Measurements from ENCODE around the gene SKOR2. TPM values are rescaled to one million over a fixed set of nuclear protein-coding genes. Genes with fewer than 3 reads are reported as not detected.

Gene SKOR2
- not detected in 2 replicates for total RNA-seq

GRCh38 chr18:47251289-47252120 is at the start of gene SKOR2:
TSS of gene SKOR2 (minus strand) at chr18:47251660. CDS start at chr18:47249183, 2,477 bp downstream.

GRCh38 chr18:47175898-47176575 is 75.4 kb downstream of the SKOR2 start, which contains the start of gene IER3IP1:
TSS of gene IER3IP1 (minus strand) at chr18:47176364. CDS start at chr18:47176277, 87 bp downstream.

Other genes starting within 250 kb of the SKOR2 start
- gene ELOA2, start 216.0 kb downstream of the SKOR2 start, total RNA-seq: not detected in 2 replicates
- gene HDHD2, start 101.2 kb downstream of the SKOR2 start, total RNA-seq: 11.4 and 15.7 TPM in 2 replicates
- 51.3 and 53.6 TPM in 2 replicates for gene IER3IP1, start 75.3 kb downstream of the SKOR2 start, total RNA-seq

Data from endothelial cell of coronary artery (primary cell).